ENCODE data around the gene E2F2.

- TF ChIP-seq CTCF (conservative IDR thresholded peaks at IDR 0.05; ENCODE audit: low read depth in 2 of 2) (no peak), EZH2 (IDR thresholded peaks at IDR 0.05; ENCODE audit: low read depth, unreplicated experiment) (no peak), STAT1 (IDR thresholded peaks at IDR 0.05; ENCODE audit: unreplicated experiment) (no peak), EZH2phosphoT487 (IDR thresholded peaks at IDR 0.05; ENCODE audit: unreplicated experiment) (no peak)
Measured at GRCh38 chr1:23509896-23510295, 21.1 kb downstream of the E2F2 start.

Data from GM23338 (cell line).